HEK293 (cell line): ENCODE results near the gene SNTG2.

Experiments used
- CTCF ChIA-PET: fragments of 350-600 bp; formaldehyde crosslinking; extraction: SDS; loops from one replicate; lab custom pipeline; 2021; ENCODE audit warnings: antibody characterized with exemption; lab: Yijun Ruan, JAX
- POLR2A ChIA-PET: fragments of 300-600 bp; formaldehyde crosslinking; extraction: SDS; loops from one replicate; lab custom pipeline; 2020; ENCODE audit warnings: antibody characterized with exemption, inconsistent platforms; lab: Yijun Ruan, JAX
- H3K27ac ChIP-seq: fragments of 200-500 bp; sonication (Bioruptor generic); 2 replicates; pipeline ENCODE4 v1.5.1; 2014; ENCODE audit warnings: low read depth, low read length, control low read depth, inconsistent platforms; ENCODE audit errors: extremely low read depth
- H3K36me3 ChIP-seq, 2 experiments: fragments of 200-500 bp in 1 of 2; sonication (Bioruptor generic) in 1 of 2; 1 replicate in 1 of 2; 2 replicates in 1 of 2; pipeline ENCODE4 v1.5.1; 2014 to 2017; ENCODE audit warnings: inconsistent platforms in 2 of 2, low read length in 2 of 2; ENCODE audit not compliant: control insufficient read depth in 2 of 2, insufficient read depth in 1 of 2
- H3K4me1 ChIP-seq: fragments of 200-500 bp; sonication (Bioruptor generic); 2 replicates; pipeline ENCODE4 v1.5.1; 2014; ENCODE audit warnings: mild to moderate bottlenecking, low read length, inconsistent platforms; ENCODE audit not compliant: control insufficient read depth, insufficient read depth
- H3K4me3 ChIP-seq: 2 replicates; pipeline ENCODE4 v1.5.1; 2011; ENCODE audit warnings: low read depth, mild to moderate bottlenecking, control low read depth, low read length, moderate library complexity
- H3K9me3 ChIP-seq: fragments of 200-500 bp; sonication (Bioruptor generic); 2 replicates; pipeline ENCODE4 v1.5.1; 2014; ENCODE audit warnings: low read depth, low read length, inconsistent platforms; ENCODE audit not compliant: control insufficient read depth, insufficient read depth
- AEBP2 ChIP-seq: fragments of 450-650 bp; formaldehyde crosslinking; IDR thresholded peaks from 2 replicates; pipeline ENCODE4 v1.5.1; 2016; ENCODE audit warnings: missing biosample characterization, missing genetic modification characterization, borderline replicate concordance
- BCL6B ChIP-seq: fragments of 450-650 bp; formaldehyde crosslinking; IDR thresholded peaks from 2 replicates; pipeline ENCODE4 v1.5.1; 2017; ENCODE audit warnings: missing biosample characterization, missing genetic modification characterization
- CTCF ChIP-seq: fragments of 450-650 bp; formaldehyde crosslinking; IDR thresholded peaks from 2 replicates; pipeline ENCODE4 v1.5.1; 2016; ENCODE audit warnings: missing biosample characterization, missing genetic modification characterization
- GLI2 ChIP-seq: fragments of 450-650 bp; formaldehyde crosslinking; IDR thresholded peaks from 2 replicates; pipeline ENCODE4; 2017; ENCODE audit warnings: missing biosample characterization, missing genetic modification characterization, low read depth, borderline replicate concordance
- GLI4 ChIP-seq: fragments of 450-650 bp; formaldehyde crosslinking; IDR thresholded peaks from 2 replicates; pipeline ENCODE4 v1.5.1; 2016; ENCODE audit warnings: missing biosample characterization, missing genetic modification characterization
- HOXD13 ChIP-seq: sonication (generic); formaldehyde crosslinking; IDR thresholded peaks from 2 replicates; pipeline ENCODE4 v1.8.0; 2022; ENCODE audit warnings: missing genetic modification reagents, borderline replicate concordance
- KLF8 ChIP-seq: fragments of 450-650 bp; formaldehyde crosslinking; IDR thresholded peaks from 2 replicates; pipeline ENCODE4 v1.5.1; 2016; ENCODE audit warnings: missing biosample characterization, missing genetic modification characterization
- PATZ1 ChIP-seq: fragments of 450-650 bp; formaldehyde crosslinking; IDR thresholded peaks from 2 replicates; pipeline ENCODE4 v1.5.1; 2016; ENCODE audit warnings: missing biosample characterization, missing genetic modification characterization
- PRDM10 ChIP-seq: fragments of 450-650 bp; formaldehyde crosslinking; IDR thresholded peaks from 2 replicates; pipeline ENCODE4 v1.5.1; 2016; ENCODE audit warnings: missing biosample characterization, missing genetic modification characterization
- ZBTB17 ChIP-seq: fragments of 450-650 bp; formaldehyde crosslinking; IDR thresholded peaks from 2 replicates; pipeline ENCODE4 v1.5.1; 2016; ENCODE audit warnings: missing biosample characterization, missing genetic modification characterization
- ZEB2 ChIP-seq: fragments of 450-650 bp; formaldehyde crosslinking; IDR thresholded peaks from 2 replicates; pipeline ENCODE4 v1.5.1; 2016; ENCODE audit warnings: missing biosample characterization, missing genetic modification characterization
- ZNF266 ChIP-seq: fragments of 450-650 bp; formaldehyde crosslinking; IDR thresholded peaks from 2 replicates; pipeline ENCODE4 v1.5.1; 2016; ENCODE audit warnings: missing biosample characterization, missing genetic modification characterization, low read depth
- ZNF311 ChIP-seq: fragments of 450-650 bp; formaldehyde crosslinking; IDR thresholded peaks from 2 replicates; pipeline ENCODE4 v1.5.1; 2017; ENCODE audit warnings: missing biosample characterization, missing genetic modification characterization, borderline replicate concordance
- ZNF324 ChIP-seq: fragments of 450-650 bp; formaldehyde crosslinking; IDR thresholded peaks from 2 replicates; pipeline ENCODE4 v1.5.1; 2016; ENCODE audit warnings: missing biosample characterization, missing genetic modification characterization
- ZNF366 ChIP-seq: fragments of 450-650 bp; formaldehyde crosslinking; conservative IDR thresholded peaks from 2 replicates; pipeline ENCODE4 v1.5.1; 2016; ENCODE audit warnings: missing biosample characterization, missing genetic modification characterization
- ZNF521 ChIP-seq: fragments of 450-650 bp; formaldehyde crosslinking; IDR thresholded peaks from 2 replicates; pipeline ENCODE4 v1.5.1; 2017; ENCODE audit warnings: missing biosample characterization, mild to moderate bottlenecking, missing genetic modification characterization
- ZNF747 ChIP-seq: fragments of 450-650 bp; formaldehyde crosslinking; IDR thresholded peaks from 2 replicates; pipeline ENCODE4 v1.5.1; 2016; ENCODE audit warnings: missing biosample characterization, missing genetic modification characterization
- ZNF776 ChIP-seq: fragments of 450-650 bp; formaldehyde crosslinking; IDR thresholded peaks from 2 replicates; pipeline ENCODE4 v1.5.0; 2017; ENCODE audit warnings: missing biosample characterization, missing genetic modification characterization, borderline replicate concordance
- ZSCAN4 ChIP-seq: fragments of 450-650 bp; formaldehyde crosslinking; IDR thresholded peaks from 2 replicates; pipeline ENCODE4 v1.5.1; 2017; ENCODE audit warnings: missing biosample characterization, missing genetic modification characterization

SNTG2 gene

GRCh38 chr2:915979-916378 is 34.7 kb upstream of the SNTG2 start (continued):
- TF ChIP-seq CTCF = no peak

GRCh38 chr2:916935-917334 is 33.7 kb upstream of the SNTG2 start:
- no peaks in the 10 kb centered on the region for H3K4me1 ChIP-seq
- no peaks in the 10 kb centered on the region for H3K36me3 ChIP-seq
- H3K27ac ChIP-seq = no peak overlapping the region
- no peaks in the 10 kb centered on the region for H3K9me3 ChIP-seq
- no peak overlapping the region for H3K4me3 ChIP-seq
- TF ChIP-seq HOXD13 (no peak), ZNF747 (tag by site-specific recombination) (no peak), ZNF311 (tag by site-specific recombination) (no peak), ZSCAN4 (tag by site-specific recombination) (no peak), BCL6B (tag by site-specific recombination) (no peak), ZNF324 (tag by site-specific recombination) (no peak), PRDM10 (tag by site-specific recombination) (no peak)
- ChIA-PET CTCF (no interaction called here), POLR2A (no interaction called here)

- ChIA-PET POLR2A (no interaction called here), CTCF (no interaction called here)
- H3K9me3 ChIP-seq = no peaks in the 10 kb centered on the region
- H3K4me3 ChIP-seq = no peak overlapping the region
- H3K27ac ChIP-seq = no peak overlapping the region
- peak; percentile 44; the same call in 1 of the 2 replicates for TF ChIP-seq ZBTB17
- TF ChIP-seq ZNF366 (tag by site-specific recombination) = 0 out of 2 replicates have a peak, but pooled peaks have one; percentile 19
- no peak for TF ChIP-seq GLI4 (tag by site-specific recombination)
- H3K4me1 ChIP-seq = no peaks in the 10 kb centered on the region
- no peaks in the 10 kb centered on the region for H3K36me3 ChIP-seq
Observed at GRCh38 chr2:919672-920071, 31.0 kb upstream of the SNTG2 start.

- no peaks in the 10 kb centered on the region for H3K4me1 ChIP-seq
- no peak overlapping the region for H3K4me3 ChIP-seq
- H3K27ac ChIP-seq = no peak overlapping the region
- H3K36me3 ChIP-seq = no peaks in the 10 kb centered on the region
- CTCF ChIA-PET = no interaction called here
- TF ChIP-seq KLF8 (tag by site-specific recombination) = no peak
- TF ChIP-seq ZNF266 = no peak
- TF ChIP-seq PATZ1 (tag by site-specific recombination) = no peak
- no peak for TF ChIP-seq AEBP2 (tag by site-specific recombination)
- TF ChIP-seq GLI2 (tag by site-specific recombination) = no peak
- TF ChIP-seq ZNF521 (tag by site-specific recombination) = no peak
- TF ChIP-seq ZNF776 (tag by site-specific recombination) = no peak
- no peak for TF ChIP-seq ZEB2
- no peaks in the 10 kb centered on the region for H3K9me3 ChIP-seq
- POLR2A ChIA-PET = no interaction called here
Observed at GRCh38 chr2:920573-920972, 30.1 kb upstream of the SNTG2 start.
